RCC 7860 (cell line): ENCODE measurements around the gene NAXD.
"Not testable (repeated sequence)": the region's sequence is repeated elsewhere in the genome, so short reads cannot be mapped to it uniquely, and the experiment has no call there.

ENCODE experiments used
- DNase-seq: peaks from one replicate; pipeline ENCODE4 v3.0.0-alpha.2; 2015; ENCODE audit warnings: low spot score
- FAIRE-seq: peaks from 2 replicates; lab custom pipeline; 2012; peaks lifted over from hg19 to GRCh38; lab: Jason Lieb, UNC

The NAXD gene

GRCh38 chr13:110627761-110628476 is 12.6 kb downstream of the NAXD start:
- FAIRE-seq, result no peak
- no peak for DNase-seq

- no peak for FAIRE-seq
- no peak for DNase-seq
Measured at GRCh38 chr13:110628477-110628793, 13.1 kb downstream of the NAXD start.

- no peak for DNase-seq
- no peak for FAIRE-seq
Measured at GRCh38 chr13:110628952-110629701, 13.8 kb downstream of the NAXD start.

GRCh38 chr13:110629735-110630134 is 14.4 kb downstream of the NAXD start:
- FAIRE-seq (no peak), DNase-seq (no peak)

- DNase-seq (no peak), FAIRE-seq (no peak)
Measured at GRCh38 chr13:110630566-110631119, 15.3 kb downstream of the NAXD start.

GRCh38 chr13:110632255-110632654 is 16.9 kb downstream of the NAXD start:
- not testable (repeated sequence) for DNase-seq, FAIRE-seq

GRCh38 chr13:110633776-110634175 is 18.4 kb downstream of the NAXD start:
- FAIRE-seq (no peak), DNase-seq (no peak)

- peak; percentile 82 for DNase-seq
- peak; percentile 35 for FAIRE-seq
Measured at GRCh38 chr13:110634558-110634957, 19.2 kb downstream of the NAXD start.

GRCh38 chr13:110635405-110636002 is 20.2 kb downstream of the NAXD start:
- no peak for DNase-seq
- FAIRE-seq, result no peak

- DNase-seq (no peak), FAIRE-seq (no peak)
Measured at GRCh38 chr13:110636053-110636475, 20.7 kb downstream of the NAXD start.

- no peak for DNase-seq
- FAIRE-seq, result no peak
Measured at GRCh38 chr13:110636701-110637201, 21.4 kb downstream of the NAXD start.

GRCh38 chr13:110637275-110637674 is 21.9 kb downstream of the NAXD start:
- FAIRE-seq, result no peak
- DNase-seq, result no peak

GRCh38 chr13:110637747-110638146 is 22.4 kb downstream of the NAXD start:
- FAIRE-seq, result no peak
- DNase-seq, result no peak

- no peak for DNase-seq
- no peak for FAIRE-seq
Measured at GRCh38 chr13:110638257-110638656, 22.9 kb downstream of the NAXD start.

GRCh38 chr13:110638814-110639806 is 23.8 kb downstream of the NAXD start:
- FAIRE-seq, result no peak
- DNase-seq, result no peak

- no peak for DNase-seq
- FAIRE-seq, result no peak
Measured at GRCh38 chr13:110639935-110640334, 24.6 kb downstream of the NAXD start.

- peak; percentile 16 for DNase-seq
- FAIRE-seq, result no peak
Measured at GRCh38 chr13:110640591-110641029, 25.3 kb downstream of the NAXD start.

GRCh38 chr13:110641055-110642015 is 26.0 kb downstream of the NAXD start:
- no peak for FAIRE-seq
- no peak for DNase-seq
